ENCODE data around the gene MAP6D1.

The MAP6D1 gene

DNA sequence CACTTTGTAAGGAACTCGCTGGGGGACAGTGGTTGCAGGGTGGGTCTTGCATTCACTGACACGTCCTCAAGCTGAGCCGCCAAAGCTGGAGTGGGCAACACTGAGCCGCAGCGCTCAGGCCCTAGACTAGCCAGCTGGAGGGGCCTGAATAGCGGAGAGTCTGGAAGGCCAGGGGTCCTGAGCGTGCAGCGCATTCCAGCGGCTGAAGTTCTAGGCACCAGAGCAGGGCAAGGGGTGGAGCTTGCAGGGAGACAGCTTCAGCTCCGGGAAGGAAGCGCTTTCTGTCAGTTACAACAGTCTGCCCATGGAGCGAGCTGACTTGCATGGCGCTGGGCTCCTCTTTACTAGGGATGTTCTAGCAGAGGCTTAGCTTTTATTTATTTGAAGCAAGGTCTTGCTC is 2.7 kb downstream of the MAP6D1 start:
- no peaks in the 10 kb centered on the region for H3K36me3 ChIP-seq (replicated peaks; ENCODE audit: insufficient read depth, low read length)
- no peak overlapping the region for H3K27ac ChIP-seq (ENCODE audit: low read length)
- H3K4me2 ChIP-seq (ENCODE audit: low read depth, low read length) = no peak overlapping the region
- H4K20me1 ChIP-seq (ENCODE audit: insufficient read depth, low read length) = no peaks in the 10 kb centered on the region
- no peaks in the 10 kb centered on the region for H3K4me1 ChIP-seq (ENCODE audit: low read length)
- H3K9me2 ChIP-seq (replicated peaks; ENCODE audit: insufficient read depth, low read length) = no peaks in the 10 kb centered on the region
- TF ChIP-seq, protein P1, sequence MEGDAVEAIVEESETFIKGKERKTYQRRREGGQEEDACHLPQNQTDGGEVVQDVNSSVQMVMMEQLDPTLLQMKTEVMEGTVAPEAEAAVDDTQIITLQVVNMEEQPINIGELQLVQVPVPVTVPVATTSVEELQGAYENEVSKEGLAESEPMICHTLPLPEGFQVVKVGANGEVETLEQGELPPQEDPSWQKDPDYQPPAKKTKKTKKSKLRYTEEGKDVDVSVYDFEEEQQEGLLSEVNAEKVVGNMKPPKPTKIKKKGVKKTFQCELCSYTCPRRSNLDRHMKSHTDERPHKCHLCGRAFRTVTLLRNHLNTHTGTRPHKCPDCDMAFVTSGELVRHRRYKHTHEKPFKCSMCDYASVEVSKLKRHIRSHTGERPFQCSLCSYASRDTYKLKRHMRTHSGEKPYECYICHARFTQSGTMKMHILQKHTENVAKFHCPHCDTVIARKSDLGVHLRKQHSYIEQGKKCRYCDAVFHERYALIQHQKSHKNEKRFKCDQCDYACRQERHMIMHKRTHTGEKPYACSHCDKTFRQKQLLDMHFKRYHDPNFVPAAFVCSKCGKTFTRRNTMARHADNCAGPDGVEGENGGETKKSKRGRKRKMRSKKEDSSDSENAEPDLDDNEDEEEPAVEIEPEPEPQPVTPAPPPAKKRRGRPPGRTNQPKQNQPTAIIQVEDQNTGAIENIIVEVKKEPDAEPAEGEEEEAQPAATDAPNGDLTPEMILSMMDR (IDR thresholded peaks at IDR 0.05; ENCODE audit: low read length) = no peak
- TF ChIP-seq EZH2phosphoT487 (IDR thresholded peaks at IDR 0.05; ENCODE audit: low read length) (no peak), EZH2 (optimal IDR thresholded peaks at IDR 0.05; ENCODE audit: low read depth, low read length) (no peak)
- no peaks in the 10 kb centered on the region for H3F3A ChIP-seq (ENCODE audit: insufficient read depth, low read length)
- no peak for DNase-seq
- no peaks in the 10 kb centered on the region for H3K79me2 ChIP-seq (ENCODE audit: low read length)
- H3K9ac ChIP-seq (ENCODE audit: low read length) = no peak overlapping the region
- no peak overlapping the region for H3K4me3 ChIP-seq (ENCODE audit: low read length)
- no peaks in the 10 kb centered on the region for H3K9me3 ChIP-seq (replicated peaks; ENCODE audit: insufficient read depth, low read length)
- no peaks in the 10 kb centered on the region for H3K27me3 ChIP-seq (replicated peaks; ENCODE audit: insufficient read depth, low read length)
- no peak overlapping the region for H2AFZ ChIP-seq (ENCODE audit: low read length)

DNA sequence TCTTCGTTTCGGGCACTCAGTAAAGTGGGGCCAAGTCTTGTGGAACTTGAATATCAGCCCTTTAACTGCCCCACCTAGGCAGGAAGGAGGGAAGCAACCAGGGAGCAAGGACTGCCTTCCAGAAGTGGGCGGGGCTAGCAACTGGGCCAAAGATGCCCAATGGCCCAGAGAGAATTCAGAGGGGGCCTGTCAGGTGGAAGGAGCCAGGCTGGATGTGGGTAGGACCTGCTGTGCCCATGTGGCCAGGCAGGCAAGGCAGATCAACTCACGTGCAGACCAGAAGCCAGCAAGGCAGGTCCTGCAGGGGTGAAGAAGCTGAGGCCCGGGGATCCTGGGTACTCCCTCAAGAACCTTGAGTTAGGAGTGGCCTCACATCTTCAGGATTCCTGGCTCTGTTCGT is 5.5 kb downstream of the MAP6D1 start:
- no peaks in the 10 kb centered on the region for H3K79me2 ChIP-seq (ENCODE audit: low read length)
- H3K9me3 ChIP-seq (replicated peaks; ENCODE audit: insufficient read depth, low read length) = no peaks in the 10 kb centered on the region
- H3K4me3 ChIP-seq (ENCODE audit: low read length) = no peak overlapping the region
- no peak overlapping the region for H3K27ac ChIP-seq (ENCODE audit: low read length)
- H3K27me3 ChIP-seq (replicated peaks; ENCODE audit: insufficient read depth, low read length) = no peaks in the 10 kb centered on the region
- no peaks in the 10 kb centered on the region for H3K36me3 ChIP-seq (replicated peaks; ENCODE audit: insufficient read depth, low read length)
- no peak overlapping the region for H3K4me2 ChIP-seq (ENCODE audit: low read depth, low read length)
- no peaks in the 10 kb centered on the region for H3K9me2 ChIP-seq (replicated peaks; ENCODE audit: insufficient read depth, low read length)
- H4K20me1 ChIP-seq (ENCODE audit: insufficient read depth, low read length) = no peaks in the 10 kb centered on the region
- TF ChIP-seq EZH2 (optimal IDR thresholded peaks at IDR 0.05; ENCODE audit: low read depth, low read length) (no peak), EZH2phosphoT487 (IDR thresholded peaks at IDR 0.05; ENCODE audit: low read length) (no peak)
- TF ChIP-seq, protein P1 (IDR thresholded peaks at IDR 0.05; ENCODE audit: low read length) = no peak
- peaks cover 16% of the 10 kb centered on the region for H3K4me1 ChIP-seq (ENCODE audit: low read length)
- peaks cover 17% of the 10 kb centered on the region for H3F3A ChIP-seq (ENCODE audit: insufficient read depth, low read length)
- DNase-seq = no peak
- no peak overlapping the region for H3K9ac ChIP-seq (ENCODE audit: low read length)
- H2AFZ ChIP-seq (ENCODE audit: low read length) = no peak overlapping the region

DNA sequence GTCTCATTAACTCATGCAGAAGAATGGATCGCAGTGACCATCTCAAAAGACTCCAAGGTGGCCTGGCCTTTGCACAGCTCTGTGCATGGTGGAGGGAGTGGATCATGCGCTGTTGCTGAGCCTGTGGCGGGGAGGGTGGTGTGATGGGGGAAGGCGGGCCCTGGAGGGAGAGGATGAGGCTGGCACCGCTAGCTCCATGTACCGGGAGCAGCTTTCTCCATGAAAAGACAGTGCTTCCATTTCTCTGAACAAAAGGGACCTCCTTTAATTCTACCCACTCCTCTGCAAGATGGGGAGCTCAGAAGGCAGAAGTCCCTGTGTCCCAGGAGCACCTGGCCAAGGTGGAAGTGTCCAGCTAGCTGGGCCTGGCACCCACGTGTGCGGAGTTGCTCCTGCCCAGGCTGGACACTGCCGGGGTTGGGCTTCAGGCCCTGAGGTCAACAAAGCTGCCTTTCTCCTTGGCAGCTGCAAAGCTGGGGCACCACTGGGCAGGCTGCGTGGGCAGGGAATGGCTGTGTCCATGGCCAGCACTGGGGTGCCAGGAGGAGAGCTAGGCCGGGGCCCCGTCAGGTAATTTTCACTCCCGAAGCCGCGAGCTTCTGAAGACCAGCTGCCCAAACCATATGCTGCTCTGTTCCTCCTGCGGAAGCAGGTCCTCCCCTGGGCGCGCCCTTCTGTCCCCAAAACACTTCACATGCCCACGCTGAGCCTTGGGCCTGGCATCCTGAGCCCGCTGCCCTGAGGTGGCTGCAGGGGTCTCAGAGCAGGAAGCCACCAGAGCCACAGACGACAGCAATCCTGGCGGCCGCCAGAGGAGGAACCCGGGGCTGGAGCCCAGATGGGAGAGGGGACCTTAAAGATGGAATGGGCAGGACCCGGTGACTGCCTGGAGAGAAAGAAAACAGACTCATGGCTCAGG is 6.4 kb downstream of the MAP6D1 start:
- no peak overlapping the region for H3K27ac ChIP-seq (ENCODE audit: low read length)
- H3F3A ChIP-seq (ENCODE audit: insufficient read depth, low read length) = peaks cover 24% of the 10 kb centered on the region
- H3K9me3 ChIP-seq (replicated peaks; ENCODE audit: insufficient read depth, low read length) = no peaks in the 10 kb centered on the region
- no peaks in the 10 kb centered on the region for H4K20me1 ChIP-seq (ENCODE audit: insufficient read depth, low read length)
- no peak overlapping the region for H3K9ac ChIP-seq (ENCODE audit: low read length)
- no peak overlapping the region for H2AFZ ChIP-seq (ENCODE audit: low read length)
- no peak for DNase-seq
- TF ChIP-seq EZH2 (optimal IDR thresholded peaks at IDR 0.05; ENCODE audit: low read depth, low read length) = no peak
- TF ChIP-seq, protein P1 (IDR thresholded peaks at IDR 0.05; ENCODE audit: low read length) = no peak
- no peak for TF ChIP-seq EZH2phosphoT487 (IDR thresholded peaks at IDR 0.05; ENCODE audit: low read length)
- H3K9me2 ChIP-seq (replicated peaks; ENCODE audit: insufficient read depth, low read length) = no peaks in the 10 kb centered on the region
- H3K36me3 ChIP-seq (replicated peaks; ENCODE audit: insufficient read depth, low read length) = no peaks in the 10 kb centered on the region
- H3K4me3 ChIP-seq (ENCODE audit: low read length) = no peak overlapping the region
- H3K4me2 ChIP-seq (ENCODE audit: low read depth, low read length) = no peak overlapping the region
- H3K4me1 ChIP-seq (ENCODE audit: low read length) = peaks cover 23% of the 10 kb centered on the region
- H3K27me3 ChIP-seq (replicated peaks; ENCODE audit: insufficient read depth, low read length) = no peaks in the 10 kb centered on the region
- H3K79me2 ChIP-seq (ENCODE audit: low read length) = no peaks in the 10 kb centered on the region
